HEK293 (cell line): ENCODE results near the gene ADAM8.

Experiments
- CTCF ChIA-PET: fragments of 350-600 bp; formaldehyde crosslinking; extraction: SDS; loops from one replicate; lab custom pipeline; 2021; ENCODE audit warnings: antibody characterized with exemption; lab: Yijun Ruan, JAX
- POLR2A ChIA-PET: fragments of 300-600 bp; formaldehyde crosslinking; extraction: SDS; loops from one replicate; lab custom pipeline; 2020; ENCODE audit warnings: antibody characterized with exemption, inconsistent platforms; lab: Yijun Ruan, JAX
- H3K27ac ChIP-seq: fragments of 200-500 bp; sonication (Bioruptor generic); 2 replicates; pipeline ENCODE4 v1.5.1; 2014; ENCODE audit warnings: low read depth, low read length, control low read depth, inconsistent platforms; ENCODE audit errors: extremely low read depth
- H3K36me3 ChIP-seq, 2 experiments: fragments of 200-500 bp in 1 of 2; sonication (Bioruptor generic) in 1 of 2; 1 replicate in 1 of 2; 2 replicates in 1 of 2; pipeline ENCODE4 v1.5.1; 2014 to 2017; ENCODE audit warnings: inconsistent platforms in 2 of 2, low read length in 2 of 2; ENCODE audit not compliant: control insufficient read depth in 2 of 2, insufficient read depth in 1 of 2
- H3K4me1 ChIP-seq: fragments of 200-500 bp; sonication (Bioruptor generic); 2 replicates; pipeline ENCODE4 v1.5.1; 2014; ENCODE audit warnings: mild to moderate bottlenecking, low read length, inconsistent platforms; ENCODE audit not compliant: control insufficient read depth, insufficient read depth
- H3K4me3 ChIP-seq: 2 replicates; pipeline ENCODE4 v1.5.1; 2011; ENCODE audit warnings: low read depth, mild to moderate bottlenecking, control low read depth, low read length, moderate library complexity
- H3K9me3 ChIP-seq: fragments of 200-500 bp; sonication (Bioruptor generic); 2 replicates; pipeline ENCODE4 v1.5.1; 2014; ENCODE audit warnings: low read depth, low read length, inconsistent platforms; ENCODE audit not compliant: control insufficient read depth, insufficient read depth
- KLF8 ChIP-seq: fragments of 450-650 bp; formaldehyde crosslinking; IDR thresholded peaks from 2 replicates; pipeline ENCODE4 v1.5.1; 2016; ENCODE audit warnings: missing biosample characterization, missing genetic modification characterization
- KLF9 ChIP-seq: fragments of 450-650 bp; formaldehyde crosslinking; IDR thresholded peaks from 2 replicates; pipeline ENCODE4 v1.5.1; 2016; ENCODE audit warnings: missing biosample characterization, missing genetic modification characterization, low read depth
- MZF1 ChIP-seq: fragments of 450-650 bp; formaldehyde crosslinking; IDR thresholded peaks from 2 replicates; pipeline ENCODE4 v1.5.1; 2017; ENCODE audit warnings: missing biosample characterization, missing genetic modification characterization, borderline replicate concordance
- OVOL3 ChIP-seq: fragments of 450-650 bp; formaldehyde crosslinking; IDR thresholded peaks from 2 replicates; pipeline ENCODE4 v1.5.1; 2016; ENCODE audit warnings: missing biosample characterization, missing genetic modification characterization
- RBAK ChIP-seq: fragments of 450-650 bp; formaldehyde crosslinking; IDR thresholded peaks from 2 replicates; pipeline ENCODE4 v1.5.1; 2016; ENCODE audit warnings: missing biosample characterization, missing genetic modification characterization
- REPIN1 ChIP-seq: fragments of 450-650 bp; formaldehyde crosslinking; IDR thresholded peaks from 2 replicates; pipeline ENCODE4 v1.5.1; 2017; ENCODE audit warnings: missing biosample characterization, missing genetic modification characterization, low read depth
- SP2 ChIP-seq: fragments of 450-650 bp; formaldehyde crosslinking; IDR thresholded peaks from 2 replicates; pipeline ENCODE4 v1.5.1; 2016; ENCODE audit warnings: missing biosample characterization, missing genetic modification characterization
- SP3 ChIP-seq: fragments of 450-650 bp; formaldehyde crosslinking; IDR thresholded peaks from 2 replicates; pipeline ENCODE4 v1.5.1; 2016; ENCODE audit warnings: missing biosample characterization, missing genetic modification characterization
- YY1 ChIP-seq: fragments of 450-650 bp; formaldehyde crosslinking; IDR thresholded peaks from 2 replicates; pipeline ENCODE4 v1.5.1; 2018; ENCODE audit warnings: missing biosample characterization, missing genetic modification characterization
- ZFP37 ChIP-seq: fragments of 450-650 bp; formaldehyde crosslinking; IDR thresholded peaks from 2 replicates; pipeline ENCODE4 v1.5.1; 2016; ENCODE audit warnings: missing biosample characterization, missing genetic modification characterization
- ZNF132 ChIP-seq: fragments of 450-650 bp; formaldehyde crosslinking; IDR thresholded peaks from 2 replicates; pipeline ENCODE4 v1.5.1; 2017; ENCODE audit warnings: missing biosample characterization, missing genetic modification characterization, borderline replicate concordance
- ZNF174 ChIP-seq: fragments of 450-650 bp; formaldehyde crosslinking; IDR thresholded peaks from 2 replicates; pipeline ENCODE4 v1.5.0; 2017; ENCODE audit warnings: missing biosample characterization, mild to moderate bottlenecking, missing genetic modification characterization
- ZNF292 ChIP-seq: fragments of 450-650 bp; formaldehyde crosslinking; IDR thresholded peaks from 2 replicates; pipeline ENCODE4 v1.5.1; 2016; ENCODE audit warnings: low read depth, missing biosample characterization, missing genetic modification characterization, borderline replicate concordance
- ZNF423 ChIP-seq: fragments of 450-650 bp; formaldehyde crosslinking; IDR thresholded peaks from 2 replicates; pipeline ENCODE4 v1.5.1; 2016; ENCODE audit warnings: missing biosample characterization, missing genetic modification characterization
- ZNF529 ChIP-seq: fragments of 450-650 bp; formaldehyde crosslinking; IDR thresholded peaks from 2 replicates; pipeline ENCODE4 v1.5.1; 2017; ENCODE audit warnings: missing genetic modification characterization, missing biosample characterization; ENCODE audit not compliant: insufficient replicate concordance
- ZNF571 ChIP-seq: fragments of 450-650 bp; formaldehyde crosslinking; IDR thresholded peaks from 2 replicates; pipeline ENCODE4 v1.5.0; 2017; ENCODE audit warnings: missing biosample characterization, missing genetic modification characterization
- ZNF623 ChIP-seq: fragments of 450-650 bp; formaldehyde crosslinking; IDR thresholded peaks from 2 replicates; pipeline ENCODE4 v1.5.1; 2016; ENCODE audit warnings: missing biosample characterization, missing genetic modification characterization
- ZNF629 ChIP-seq: fragments of 450-650 bp; formaldehyde crosslinking; IDR thresholded peaks from 2 replicates; pipeline ENCODE4 v1.5.1; 2017; ENCODE audit warnings: missing biosample characterization, missing genetic modification characterization
- ZNF76 ChIP-seq: fragments of 450-650 bp; formaldehyde crosslinking; IDR thresholded peaks from 2 replicates; pipeline ENCODE4; 2016; ENCODE audit warnings: low read depth, missing biosample characterization, missing genetic modification characterization, borderline replicate concordance
- ZNF830 ChIP-seq: fragments of 450-650 bp; IDR thresholded peaks from 2 replicates; pipeline ENCODE4 v1.5.0; 2018; ENCODE audit warnings: missing biosample characterization, missing genetic modification characterization, low read depth, mild to moderate bottlenecking, moderate library complexity
- TF ChIP-seq, protein P1 (sequence below): fragments of 450-650 bp; formaldehyde crosslinking; IDR thresholded peaks from 2 replicates; pipeline ENCODE4 v1.5.1; 2016; ENCODE audit warnings: missing biosample characterization, missing genetic modification characterization
- TF ChIP-seq, protein P2 (sequence below): fragments of 450-650 bp; formaldehyde crosslinking; IDR thresholded peaks from 2 replicates; pipeline ENCODE4 v1.5.1; 2016; ENCODE audit warnings: missing biosample characterization, missing genetic modification characterization
- TF ChIP-seq, protein P3 (sequence below): fragments of 450-650 bp; formaldehyde crosslinking; IDR thresholded peaks from 2 replicates; pipeline ENCODE4 v1.5.1; 2016; ENCODE audit warnings: missing biosample characterization, missing genetic modification characterization

ADAM8 gene

DNA sequence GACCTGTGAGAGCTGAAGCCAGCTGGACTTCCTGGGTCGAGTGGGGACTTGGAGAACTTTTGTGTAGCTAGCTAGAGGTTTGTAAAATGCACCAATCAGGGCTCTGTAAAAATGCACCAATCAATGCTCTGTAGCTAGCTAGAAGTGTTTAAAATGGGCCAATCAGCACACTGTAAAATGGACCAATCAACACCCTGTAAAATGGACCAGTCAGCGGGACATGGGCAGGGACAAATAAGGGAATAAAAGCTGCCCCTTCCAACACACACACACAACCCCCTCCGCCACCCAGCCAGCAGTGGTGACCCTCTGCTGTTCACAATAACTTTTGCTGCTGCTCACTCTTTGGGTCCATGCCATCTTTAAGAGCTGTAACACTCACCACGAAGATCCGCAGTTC, 39.2 kb upstream of the ADAM8 start:
- TF ChIP-seq SP3 (tag by site-specific recombination) (peak; percentile 14; the same call in 1 of the 2 replicates), SP2 (tag by site-specific recombination) (peak; percentile 70), ZNF529 (no peak), KLF8 (no peak)
- Histone ChIP-seq H3K4me3 (no peak overlapping the region), H3K36me3 (peaks cover 2 to 24% of the 10 kb centered on the region in 2 experiments; a peak in 2 of 3 replicates), H3K4me1 (no peaks in the 10 kb centered on the region), H3K27ac (no peak overlapping the region), H3K9me3 (no peaks in the 10 kb centered on the region)
- ChIA-PET CTCF (interaction anchor here (0.6 to 3.3 kb wide), 4 partner anchors 9 to 85 kb away, joined by 3 to 20 read pairs (median 3); no protein-coding TSS in a partner anchor), POLR2A (interaction anchor here (2.8 kb wide), 1 partner anchor 8 kb away, joined by 15 read pairs; no protein-coding TSS in a partner anchor)

DNA sequence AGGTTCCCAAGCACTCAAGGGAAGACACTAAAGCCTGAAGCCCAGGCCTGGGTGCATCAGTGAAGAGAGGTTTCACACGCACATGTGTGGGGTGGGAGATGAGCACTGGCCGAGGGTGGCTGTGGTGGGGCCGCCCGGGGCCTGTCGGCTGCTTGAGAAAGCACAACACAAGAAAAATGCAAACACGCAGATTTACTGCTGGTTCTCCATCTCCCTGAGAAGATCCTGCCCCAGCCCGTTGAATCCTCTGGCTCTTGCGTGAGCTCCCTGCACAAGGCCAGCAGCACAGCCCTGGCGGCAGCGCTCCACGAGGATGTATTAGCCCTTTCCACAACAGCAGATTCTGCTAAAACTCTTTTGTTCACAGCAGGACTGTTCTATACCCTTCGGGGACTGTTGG, 38.2 kb upstream of the ADAM8 start:
- no peak overlapping the region for H3K27ac ChIP-seq
- POLR2A ChIA-PET = interaction anchor here (2.8 kb wide), 1 partner anchor 9 kb away, joined by 15 read pairs; no protein-coding TSS in a partner anchor
- TF ChIP-seq ZNF423 (tag by site-specific recombination) = no peak
- no peak for TF ChIP-seq MZF1 (tag by site-specific recombination)
- TF ChIP-seq ZNF292 (tag by site-specific recombination) = no peak
- no peak for TF ChIP-seq ZFP37 (tag by site-specific recombination)
- no peak for TF ChIP-seq OVOL3 (tag by site-specific recombination)
- TF ChIP-seq, protein P1, sequence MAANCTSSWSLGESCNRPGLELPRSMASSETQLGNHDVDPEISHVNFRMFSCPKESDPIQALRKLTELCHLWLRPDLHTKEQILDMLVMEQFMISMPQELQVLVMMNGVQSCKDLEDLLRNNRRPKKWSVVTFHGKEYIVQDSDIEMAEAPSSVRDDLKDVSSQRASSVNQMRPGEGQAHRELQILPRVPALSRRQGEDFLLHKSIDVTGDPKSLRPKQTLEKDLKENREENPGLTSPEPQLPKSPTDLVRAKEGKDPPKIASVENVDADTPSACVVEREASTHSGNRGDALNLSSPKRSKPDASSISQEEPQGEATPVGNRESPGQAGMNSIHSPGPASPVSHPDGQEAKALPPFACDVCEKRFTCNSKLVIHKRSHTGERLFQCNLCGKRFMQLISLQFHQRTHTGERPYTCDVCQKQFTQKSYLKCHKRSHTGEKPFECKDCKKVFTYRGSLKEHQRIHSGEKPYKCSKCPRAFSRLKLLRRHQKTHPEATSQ (tag by site-specific recombination) = no peak
- TF ChIP-seq ZNF132 (tag by site-specific recombination) = no peak
- no peak for TF ChIP-seq REPIN1 (tag by site-specific recombination)
- TF ChIP-seq ZNF629 = no peak
- no peak for TF ChIP-seq ZNF830
- no peak for TF ChIP-seq YY1 (tag by site-specific recombination)
- TF ChIP-seq, protein P2, sequence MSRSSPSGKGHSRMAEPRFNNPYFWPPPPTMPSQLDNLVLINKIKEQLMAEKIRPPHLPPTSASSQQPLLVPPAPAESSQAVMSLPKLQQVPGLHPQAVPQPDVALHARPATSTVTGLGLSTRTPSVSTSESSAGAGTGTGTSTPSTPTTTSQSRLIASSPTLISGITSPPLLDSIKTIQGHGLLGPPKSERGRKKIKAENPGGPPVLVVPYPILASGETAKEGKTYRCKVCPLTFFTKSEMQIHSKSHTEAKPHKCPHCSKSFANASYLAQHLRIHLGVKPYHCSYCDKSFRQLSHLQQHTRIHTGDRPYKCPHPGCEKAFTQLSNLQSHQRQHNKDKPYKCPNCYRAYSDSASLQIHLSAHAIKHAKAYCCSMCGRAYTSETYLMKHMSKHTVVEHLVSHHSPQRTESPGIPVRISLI = no peak
- no peak for TF ChIP-seq KLF9 (tag by site-specific recombination)
- TF ChIP-seq ZNF76 (tag by site-specific recombination) = no peak
- TF ChIP-seq, protein P3, sequence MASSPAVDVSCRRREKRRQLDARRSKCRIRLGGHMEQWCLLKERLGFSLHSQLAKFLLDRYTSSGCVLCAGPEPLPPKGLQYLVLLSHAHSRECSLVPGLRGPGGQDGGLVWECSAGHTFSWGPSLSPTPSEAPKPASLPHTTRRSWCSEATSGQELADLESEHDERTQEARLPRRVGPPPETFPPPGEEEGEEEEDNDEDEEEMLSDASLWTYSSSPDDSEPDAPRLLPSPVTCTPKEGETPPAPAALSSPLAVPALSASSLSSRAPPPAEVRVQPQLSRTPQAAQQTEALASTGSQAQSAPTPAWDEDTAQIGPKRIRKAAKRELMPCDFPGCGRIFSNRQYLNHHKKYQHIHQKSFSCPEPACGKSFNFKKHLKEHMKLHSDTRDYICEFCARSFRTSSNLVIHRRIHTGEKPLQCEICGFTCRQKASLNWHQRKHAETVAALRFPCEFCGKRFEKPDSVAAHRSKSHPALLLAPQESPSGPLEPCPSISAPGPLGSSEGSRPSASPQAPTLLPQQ (tag by site-specific recombination) = no peak
- no peak for TF ChIP-seq ZNF623
- TF ChIP-seq ZNF174 (tag by site-specific recombination) = no peak
- no peak for TF ChIP-seq RBAK (tag by site-specific recombination)
- TF ChIP-seq ZNF571 (tag by site-specific recombination) = no peak
- peaks cover 7 to 34% of the 10 kb centered on the region in 2 experiments; a peak in 2 of 3 replicates for H3K36me3 ChIP-seq
- H3K9me3 ChIP-seq = no peaks in the 10 kb centered on the region
- CTCF ChIA-PET = interaction anchor here (0.8 to 3.3 kb wide), 3 partner anchors 14 to 153 kb away, joined by 3 to 20 read pairs (median 3); no protein-coding TSS in a partner anchor
- no peak overlapping the region for H3K4me3 ChIP-seq
- H3K4me1 ChIP-seq = no peaks in the 10 kb centered on the region
